ENCODE data around the gene WHRN. TPM values are rescaled to one million over a fixed set of nuclear protein-coding genes. Genes with fewer than 3 reads are reported as not detected.

Gene WHRN
- total and polyA plus RNA-seq, 2 donors (not counting 1 experiment from before 2014, with no cell fraction given) = 19.4 to 95.7 TPM

- Histone ChIP-seq H3K9me3 (ENCODE audit: control extremely low read depth in 1 of 3, control insufficient read depth in 2 of 3, insufficient read depth in 1 of 3, low read length in 2 of 3) (peaks cover 0 to 9% (median 8%) of the 10 kb centered on the region in 3 donors), H3K9ac (ENCODE audit: low read length) (no peak overlapping the region), H4K20me1 (ENCODE audit: control insufficient read depth, insufficient read depth, low read length, poor library complexity, severe bottlenecking) (no peaks in the 10 kb centered on the region), H2AFZ (ENCODE audit: insufficient read depth, low read depth, low read length, poor library complexity, severe bottlenecking) (peak overlapping the region; percentile 14), H3K4me3 (ENCODE audit: control extremely low read depth in 1 of 5, extremely low read depth in 1 of 5, insufficient read depth in 1 of 5, low read depth in 2 of 5, low read length in 4 of 5) (no peak overlapping the region), H3K79me2 (ENCODE audit: control insufficient read depth, insufficient read depth, low read length) (no peaks in the 10 kb centered on the region), H3K36me3 (replicated peaks in 1 of 2; ENCODE audit: control extremely low read depth in 1 of 2, control insufficient read depth in 1 of 2, extremely low read depth in 1 of 2, insufficient read depth in 2 of 2, low read length in 1 of 2) (no peaks in the 10 kb centered on the region), H3K27me3 (replicated peaks in 1 of 4; ENCODE audit: control extremely low read depth in 1 of 4, control insufficient read depth in 3 of 4, insufficient read depth in 4 of 4, low read length in 3 of 4) (no peaks in the 10 kb centered on the region), H3K4me2 (replicated peaks; ENCODE audit: low read depth, low read length, poor library complexity, severe bottlenecking) (peak overlapping the region; percentile 69), H3K4me1 (ENCODE audit: control insufficient read depth in 2 of 2, insufficient read depth in 2 of 2, low read length in 2 of 2) (peaks cover 57 to 58% of the 10 kb centered on the region in 2 donors), H3K27ac (ENCODE audit: low read length in 2 of 2) (peak overlapping the region in 1 of 2 donors; percentile 92)
- 100% methylated on average over 2 of the region's 3 CpGs for WGBS (ENCODE audit: insufficient coverage)
- Mint-ChIP-seq H3K27ac (peak overlapping the region; percentile 53), H3K27me3 (no peaks in the 10 kb centered on the region), H3K9me3 (ENCODE audit: insufficient read depth) (peaks cover 4% of the 10 kb centered on the region), H3K4me3 (no peak overlapping the region), H3K4me1 (peaks cover 66% of the 10 kb centered on the region)
- ChIA-PET CTCF (interaction anchor here (0.7 to 5.2 kb wide), 16 partner anchors 9 to 203 kb away, joined by 3 to 46 read pairs (median 4); partner anchors contain the start of genes ATP6V1G1 and WHRN), POLR2A (no interaction called here)
- DNase-seq (no peak), ATAC-seq (ENCODE audit: low read depth) (no peak)
- intact Hi-C loops (cut with micrococcal nuclease) = loop anchor here (5.0 kb wide), 3 partner anchors 78 to 142 kb away; no protein-coding TSS in a partner anchor
- TF ChIP-seq CTCF (IDR thresholded peaks at IDR 0.05) = no peak
- TF ChIP-seq EZH2 (IDR thresholded peaks at IDR 0.05; ENCODE audit: borderline replicate concordance, insufficient read depth, low read depth, low read length, poor library complexity, severe bottlenecking) = no peak
Measured at GRCh38 chr9:114450181-114450580, 55.1 kb downstream of the WHRN start.

- H3K36me3 ChIP-seq (replicated peaks in 1 of 2; ENCODE audit: control extremely low read depth in 1 of 2, control insufficient read depth in 1 of 2, extremely low read depth in 1 of 2, insufficient read depth in 2 of 2, low read length in 1 of 2) = no peaks in the 10 kb centered on the region
- H3K9me3 ChIP-seq (ENCODE audit: control extremely low read depth in 1 of 3, control insufficient read depth in 2 of 3, insufficient read depth in 1 of 3, low read length in 2 of 3) = peaks cover 0 to 9% (median 8%) of the 10 kb centered on the region in 3 donors
- H3K9me3 Mint-ChIP-seq (ENCODE audit: insufficient read depth) = peaks cover 4% of the 10 kb centered on the region
- H3K27ac Mint-ChIP-seq = peak overlapping the region; percentile 84
- peak overlapping the region; percentile 12 for H3K4me2 ChIP-seq (replicated peaks; ENCODE audit: low read depth, low read length, poor library complexity, severe bottlenecking)
- H3K4me3 Mint-ChIP-seq = no peak overlapping the region
- no peak for ATAC-seq (ENCODE audit: low read depth)
- no peak overlapping the region for H2AFZ ChIP-seq (ENCODE audit: insufficient read depth, low read depth, low read length, poor library complexity, severe bottlenecking)
- ChIA-PET POLR2A (interaction anchor here (1.2 kb wide), 1 partner anchor 14 kb away, joined by 4 read pairs; no protein-coding TSS in a partner anchor), CTCF (interaction anchor here (1.0 to 5.2 kb wide), 7 partner anchors 15 to 204 kb away, joined by 3 to 46 read pairs (median 26); partner anchors contain the start of gene WHRN)
- intact Hi-C loops (cut with micrococcal nuclease) = no loop called here
- H3K4me3 ChIP-seq (ENCODE audit: control extremely low read depth in 1 of 5, extremely low read depth in 1 of 5, insufficient read depth in 1 of 5, low read depth in 2 of 5, low read length in 4 of 5) = no peak overlapping the region
- H3K4me1 Mint-ChIP-seq = peaks cover 62% of the 10 kb centered on the region
- TF ChIP-seq EZH2 (IDR thresholded peaks at IDR 0.05; ENCODE audit: borderline replicate concordance, insufficient read depth, low read depth, low read length, poor library complexity, severe bottlenecking) (no peak), CTCF (IDR thresholded peaks at IDR 0.05) (no peak)
- DNase-seq = no peak
- H4K20me1 ChIP-seq (ENCODE audit: control insufficient read depth, insufficient read depth, low read length, poor library complexity, severe bottlenecking) = no peaks in the 10 kb centered on the region
- no peaks in the 10 kb centered on the region for H3K79me2 ChIP-seq (ENCODE audit: control insufficient read depth, insufficient read depth, low read length)
- peaks cover 57 to 58% of the 10 kb centered on the region in 2 donors for H3K4me1 ChIP-seq (ENCODE audit: control insufficient read depth in 2 of 2, insufficient read depth in 2 of 2, low read length in 2 of 2)
- no peaks in the 10 kb centered on the region for H3K27me3 Mint-ChIP-seq
- H3K9ac ChIP-seq (ENCODE audit: low read length) = no peak overlapping the region
- no peaks in the 10 kb centered on the region for H3K27me3 ChIP-seq (replicated peaks in 1 of 4; ENCODE audit: control extremely low read depth in 1 of 4, control insufficient read depth in 3 of 4, insufficient read depth in 4 of 4, low read length in 3 of 4)
- 79% methylated on average over 3 of the region's 5 CpGs for WGBS (ENCODE audit: insufficient coverage)
- H3K27ac ChIP-seq (ENCODE audit: low read length in 2 of 2) = peak overlapping the region in 1 of 2 donors; percentile 92
Measured at GRCh38 chr9:114449236-114449635, 56.0 kb downstream of the WHRN start.
